ENCODE results near the gene LBR. TPM values are rescaled to one million over a fixed set of nuclear protein-coding genes. Genes with fewer than 3 reads are reported as not detected.

The LBR gene
- 100 to 1,000 TPM; 145 to 156 TPM for total RNA-seq

- Mint-ChIP-seq H3K36me3 (ENCODE audit: low read depth) (peaks cover 28% of the 10 kb centered on the region), H3K27me3 (no peaks in the 10 kb centered on the region), H3K27ac (peak within 1 kb of the TSS; percentile 93), H3K4me1 (ENCODE audit: low read depth) (peaks cover 54% of the 10 kb centered on the region), H3K9me3 (peaks cover 2% of the 10 kb centered on the region), H3K4me3 (peak within 1 kb of the TSS; percentile 99)
- ATAC-seq (peak; percentile 28), DNase-seq (peak; percentile 41)
- ChIA-PET POLR2A (interaction anchor here (1.1 to 9.7 kb wide), 7 partner anchors 17 to 572 kb away, joined by 3 to 109 read pairs (median 5); partner anchors contain the start of gene SDE2), CTCF (interaction anchor here (0.7 to 2.2 kb wide), 8 partner anchors 13 to 560 kb away, joined by 3 to 5 read pairs (median 4); no protein-coding TSS in a partner anchor)
- TF ChIP-seq, protein P1, sequence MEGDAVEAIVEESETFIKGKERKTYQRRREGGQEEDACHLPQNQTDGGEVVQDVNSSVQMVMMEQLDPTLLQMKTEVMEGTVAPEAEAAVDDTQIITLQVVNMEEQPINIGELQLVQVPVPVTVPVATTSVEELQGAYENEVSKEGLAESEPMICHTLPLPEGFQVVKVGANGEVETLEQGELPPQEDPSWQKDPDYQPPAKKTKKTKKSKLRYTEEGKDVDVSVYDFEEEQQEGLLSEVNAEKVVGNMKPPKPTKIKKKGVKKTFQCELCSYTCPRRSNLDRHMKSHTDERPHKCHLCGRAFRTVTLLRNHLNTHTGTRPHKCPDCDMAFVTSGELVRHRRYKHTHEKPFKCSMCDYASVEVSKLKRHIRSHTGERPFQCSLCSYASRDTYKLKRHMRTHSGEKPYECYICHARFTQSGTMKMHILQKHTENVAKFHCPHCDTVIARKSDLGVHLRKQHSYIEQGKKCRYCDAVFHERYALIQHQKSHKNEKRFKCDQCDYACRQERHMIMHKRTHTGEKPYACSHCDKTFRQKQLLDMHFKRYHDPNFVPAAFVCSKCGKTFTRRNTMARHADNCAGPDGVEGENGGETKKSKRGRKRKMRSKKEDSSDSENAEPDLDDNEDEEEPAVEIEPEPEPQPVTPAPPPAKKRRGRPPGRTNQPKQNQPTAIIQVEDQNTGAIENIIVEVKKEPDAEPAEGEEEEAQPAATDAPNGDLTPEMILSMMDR (IDR thresholded peaks at IDR 0.05): no peak
- intact Hi-C loops (cut with micrococcal nuclease): no loop called here
Observed at GRCh38 chr1:225427235-225428067, at the start of gene LBR. TSS of gene LBR (minus strand) at chr1:225428038. CDS start at chr1:225424075, 3,963 bp downstream.

- DNase-seq (no peak), ATAC-seq (no peak)
- peaks cover 41% of the 10 kb centered on the region for H3K4me1 Mint-ChIP-seq (ENCODE audit: low read depth)
- ChIA-PET POLR2A (interaction anchor here (1.5 to 2.1 kb wide), 3 partner anchors 9 to 404 kb away, joined by 3 to 6 read pairs (median 4); partner anchors contain the start of gene TMEM63A), CTCF (interaction anchor here (1.0 to 2.4 kb wide), 6 partner anchors 10 to 510 kb away, joined by 3 to 8 read pairs (median 3); partner anchors contain the start of gene SRP9)
- TF ChIP-seq, protein P1 (IDR thresholded peaks at IDR 0.05): no peak
- H3K27me3 Mint-ChIP-seq: no peaks in the 10 kb centered on the region
- intact Hi-C loops (cut with micrococcal nuclease): loop anchor here (5.0 kb wide), 2 partner anchors 295 to 435 kb away; no protein-coding TSS in a partner anchor
- no peaks in the 10 kb centered on the region for H3K9me3 Mint-ChIP-seq
- no peak overlapping the region for H3K4me3 Mint-ChIP-seq
- no peaks in the 10 kb centered on the region for H3K36me3 Mint-ChIP-seq (ENCODE audit: low read depth)
- H3K27ac Mint-ChIP-seq: peak overlapping the region; percentile 25
Observed at GRCh38 chr1:225477296-225477911, 49.6 kb upstream of the LBR start.

GRCh38 chr1:225476538-225476988 is 48.7 kb upstream of the LBR start:
- Mint-ChIP-seq H3K36me3 (ENCODE audit: low read depth) (no peaks in the 10 kb centered on the region), H3K27ac (peak overlapping the region; percentile 25)
- CTCF ChIA-PET: interaction anchor here (0.7 to 3.8 kb wide), 7 partner anchors 9 to 511 kb away, joined by 3 to 51 read pairs (median 8); partner anchors contain the start of gene SRP9

DNA sequence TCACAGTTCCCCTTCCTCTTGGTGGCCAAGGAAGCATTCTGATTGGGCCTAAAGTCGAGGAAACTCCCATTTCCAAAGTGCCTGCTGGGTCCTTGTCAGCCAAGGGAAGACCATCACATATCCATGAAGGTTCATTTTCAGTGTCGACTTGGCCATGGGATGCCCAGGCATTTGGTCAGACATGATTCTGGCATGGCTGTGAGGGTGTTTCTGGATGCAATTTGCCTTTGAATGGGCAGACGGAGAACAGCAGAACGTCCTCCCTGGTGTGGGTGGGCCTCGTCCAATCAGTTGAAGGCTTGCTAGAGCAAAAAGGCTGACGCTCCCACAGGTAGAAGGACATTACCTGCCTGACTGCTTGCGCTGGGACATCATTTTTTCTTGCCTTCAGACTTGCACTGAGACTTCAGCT is 48.3 kb upstream of the LBR start:
- no peaks in the 10 kb centered on the region for H3K9me3 Mint-ChIP-seq
- ATAC-seq (no peak), DNase-seq (no peak)
- intact Hi-C loops (cut with micrococcal nuclease): loop anchor here (5.0 kb wide), 2 partner anchors 296 to 436 kb away; no protein-coding TSS in a partner anchor
- ChIA-PET CTCF (interaction anchor here (0.6 to 3.8 kb wide), 13 partner anchors 8 to 729 kb away, joined by 3 to 51 read pairs (median 8); partner anchors contain the start of gene SRP9), POLR2A (interaction anchor here (0.8 to 2.1 kb wide), 4 partner anchors 8 to 406 kb away, joined by 3 to 6 read pairs (median 4); partner anchors contain the start of gene TMEM63A)
- H3K4me3 Mint-ChIP-seq: no peak overlapping the region
- TF ChIP-seq, protein P1 (IDR thresholded peaks at IDR 0.05): no peak
- H3K36me3 Mint-ChIP-seq (ENCODE audit: low read depth): no peaks in the 10 kb centered on the region
- no peaks in the 10 kb centered on the region for H3K27me3 Mint-ChIP-seq
- H3K27ac Mint-ChIP-seq: peak overlapping the region; percentile 25
- peaks cover 41% of the 10 kb centered on the region for H3K4me1 Mint-ChIP-seq (ENCODE audit: low read depth)

More at GRCh38 chr1:225476538-225476988, 48.7 kb upstream of the LBR start:
- H3K4me1 Mint-ChIP-seq (ENCODE audit: low read depth): peaks cover 41% of the 10 kb centered on the region
- intact Hi-C loops (cut with micrococcal nuclease): loop anchor here (5.0 kb wide), 2 partner anchors 296 to 436 kb away; no protein-coding TSS in a partner anchor
- peak; percentile 63 for DNase-seq
- no peaks in the 10 kb centered on the region for H3K9me3 Mint-ChIP-seq
- POLR2A ChIA-PET: interaction anchor here (0.8 to 2.1 kb wide), 4 partner anchors 8 to 405 kb away, joined by 3 to 6 read pairs (median 4); partner anchors contain the start of gene TMEM63A
- H3K27me3 Mint-ChIP-seq: no peaks in the 10 kb centered on the region
- peak; percentile 50 for ATAC-seq
- TF ChIP-seq, protein P1 (IDR thresholded peaks at IDR 0.05): no peak
- H3K4me3 Mint-ChIP-seq: no peak overlapping the region
